HEK293 (cell line): ENCODE results near the gene ZBTB20.

Source experiments
- CTCF ChIA-PET: fragments of 350-600 bp; formaldehyde crosslinking; extraction: SDS; loops from one replicate; lab custom pipeline; 2021; ENCODE audit warnings: antibody characterized with exemption; lab: Yijun Ruan, JAX
- POLR2A ChIA-PET: fragments of 300-600 bp; formaldehyde crosslinking; extraction: SDS; loops from one replicate; lab custom pipeline; 2020; ENCODE audit warnings: antibody characterized with exemption, inconsistent platforms; lab: Yijun Ruan, JAX
- H3K27ac ChIP-seq: fragments of 200-500 bp; sonication (Bioruptor generic); 2 replicates; pipeline ENCODE4 v1.5.1; 2014; ENCODE audit warnings: low read depth, low read length, control low read depth, inconsistent platforms; ENCODE audit errors: extremely low read depth
- H3K36me3 ChIP-seq, 2 experiments: fragments of 200-500 bp in 1 of 2; sonication (Bioruptor generic) in 1 of 2; 1 replicate in 1 of 2; 2 replicates in 1 of 2; pipeline ENCODE4 v1.5.1; 2014 to 2017; ENCODE audit warnings: inconsistent platforms in 2 of 2, low read length in 2 of 2; ENCODE audit not compliant: control insufficient read depth in 2 of 2, insufficient read depth in 1 of 2
- H3K4me1 ChIP-seq: fragments of 200-500 bp; sonication (Bioruptor generic); 2 replicates; pipeline ENCODE4 v1.5.1; 2014; ENCODE audit warnings: mild to moderate bottlenecking, low read length, inconsistent platforms; ENCODE audit not compliant: control insufficient read depth, insufficient read depth
- H3K4me3 ChIP-seq: 2 replicates; pipeline ENCODE4 v1.5.1; 2011; ENCODE audit warnings: low read depth, mild to moderate bottlenecking, control low read depth, low read length, moderate library complexity
- H3K9me3 ChIP-seq: fragments of 200-500 bp; sonication (Bioruptor generic); 2 replicates; pipeline ENCODE4 v1.5.1; 2014; ENCODE audit warnings: low read depth, low read length, inconsistent platforms; ENCODE audit not compliant: control insufficient read depth, insufficient read depth
- CTCF ChIP-seq: fragments of 450-650 bp; formaldehyde crosslinking; IDR thresholded peaks from 2 replicates; pipeline ENCODE4 v1.5.1; 2016; ENCODE audit warnings: missing biosample characterization, missing genetic modification characterization
- KLF9 ChIP-seq: fragments of 450-650 bp; formaldehyde crosslinking; IDR thresholded peaks from 2 replicates; pipeline ENCODE4 v1.5.1; 2016; ENCODE audit warnings: missing biosample characterization, missing genetic modification characterization, low read depth
- SCRT2 ChIP-seq: fragments of 450-650 bp; formaldehyde crosslinking; IDR thresholded peaks from 2 replicates; pipeline ENCODE4 v1.5.1; 2016; ENCODE audit warnings: missing biosample characterization, missing genetic modification characterization
- TSHZ1 ChIP-seq: fragments of 450-650 bp; formaldehyde crosslinking; IDR thresholded peaks from 2 replicates; pipeline ENCODE4 v1.5.1; 2016; ENCODE audit warnings: missing biosample characterization, missing genetic modification characterization, borderline replicate concordance
- ZBTB1 ChIP-seq: fragments of 450-650 bp; formaldehyde crosslinking; IDR thresholded peaks from 2 replicates; pipeline ENCODE4 v1.5.1; 2016; ENCODE audit warnings: missing biosample characterization, missing genetic modification characterization
- ZBTB48 ChIP-seq: fragments of 450-650 bp; formaldehyde crosslinking; IDR thresholded peaks from 2 replicates; pipeline ENCODE4 v1.5.1; 2016; ENCODE audit warnings: missing biosample characterization, missing genetic modification characterization
- ZFP69B ChIP-seq: fragments of 450-650 bp; formaldehyde crosslinking; IDR thresholded peaks from 2 replicates; pipeline ENCODE4 v1.5.1; 2016; ENCODE audit warnings: missing biosample characterization, missing genetic modification characterization
- ZNF174 ChIP-seq: fragments of 450-650 bp; formaldehyde crosslinking; IDR thresholded peaks from 2 replicates; pipeline ENCODE4 v1.5.0; 2017; ENCODE audit warnings: missing biosample characterization, mild to moderate bottlenecking, missing genetic modification characterization
- ZNF19 ChIP-seq: fragments of 450-650 bp; formaldehyde crosslinking; IDR thresholded peaks from 2 replicates; pipeline ENCODE4; 2016; ENCODE audit warnings: missing biosample characterization, missing genetic modification characterization, low read depth
- ZNF266 ChIP-seq: fragments of 450-650 bp; formaldehyde crosslinking; IDR thresholded peaks from 2 replicates; pipeline ENCODE4 v1.5.1; 2016; ENCODE audit warnings: missing biosample characterization, missing genetic modification characterization, low read depth
- ZNF302 ChIP-seq: fragments of 450-650 bp; formaldehyde crosslinking; IDR thresholded peaks from 2 replicates; pipeline ENCODE4 v1.5.1; 2016; ENCODE audit warnings: missing biosample characterization, missing genetic modification characterization, low read depth
- ZNF324 ChIP-seq: fragments of 450-650 bp; formaldehyde crosslinking; IDR thresholded peaks from 2 replicates; pipeline ENCODE4 v1.5.1; 2016; ENCODE audit warnings: missing biosample characterization, missing genetic modification characterization
- ZNF341 ChIP-seq: fragments of 450-650 bp; formaldehyde crosslinking; IDR thresholded peaks from 2 replicates; pipeline ENCODE4; 2016; ENCODE audit warnings: low read depth, missing biosample characterization, missing genetic modification characterization
- ZNF391 ChIP-seq: fragments of 450-650 bp; formaldehyde crosslinking; IDR thresholded peaks from 2 replicates; pipeline ENCODE4 v1.5.1; 2016; ENCODE audit warnings: low read depth, missing biosample characterization, missing genetic modification characterization, borderline replicate concordance
- ZNF623 ChIP-seq: fragments of 450-650 bp; formaldehyde crosslinking; IDR thresholded peaks from 2 replicates; pipeline ENCODE4 v1.5.1; 2016; ENCODE audit warnings: missing biosample characterization, missing genetic modification characterization
- ZNF624 ChIP-seq: fragments of 450-650 bp; formaldehyde crosslinking; IDR thresholded peaks from 2 replicates; pipeline ENCODE4 v1.5.1; 2017; ENCODE audit warnings: missing biosample characterization, missing genetic modification characterization
- ZNF747 ChIP-seq: fragments of 450-650 bp; formaldehyde crosslinking; IDR thresholded peaks from 2 replicates; pipeline ENCODE4 v1.5.1; 2016; ENCODE audit warnings: missing biosample characterization, missing genetic modification characterization
- ZNF785 ChIP-seq: fragments of 450-650 bp; formaldehyde crosslinking; IDR thresholded peaks from 2 replicates; pipeline ENCODE4 v1.5.1; 2016; ENCODE audit warnings: missing biosample characterization, missing genetic modification characterization
- ZNF843 ChIP-seq: fragments of 450-650 bp; formaldehyde crosslinking; IDR thresholded peaks from 2 replicates; pipeline ENCODE4 v1.5.1; 2016; ENCODE audit warnings: missing biosample characterization, missing genetic modification characterization
- ZSCAN5A ChIP-seq: fragments of 450-650 bp; formaldehyde crosslinking; IDR thresholded peaks from 2 replicates; pipeline ENCODE4 v1.5.1; 2016; ENCODE audit warnings: missing biosample characterization, missing genetic modification characterization
- TF ChIP-seq, protein P1 (sequence below): fragments of 450-650 bp; formaldehyde crosslinking; IDR thresholded peaks from 2 replicates; pipeline ENCODE4 v1.5.1; 2017; ENCODE audit warnings: missing biosample characterization, missing genetic modification characterization
- TF ChIP-seq, protein P2 (sequence below): sonication (generic); formaldehyde crosslinking; IDR thresholded peaks from 2 replicates; pipeline ENCODE4 v1.8.1; 2022; ENCODE audit warnings: mild to moderate bottlenecking, moderate library complexity, missing genetic modification reagents

The ZBTB20 gene

DNA sequence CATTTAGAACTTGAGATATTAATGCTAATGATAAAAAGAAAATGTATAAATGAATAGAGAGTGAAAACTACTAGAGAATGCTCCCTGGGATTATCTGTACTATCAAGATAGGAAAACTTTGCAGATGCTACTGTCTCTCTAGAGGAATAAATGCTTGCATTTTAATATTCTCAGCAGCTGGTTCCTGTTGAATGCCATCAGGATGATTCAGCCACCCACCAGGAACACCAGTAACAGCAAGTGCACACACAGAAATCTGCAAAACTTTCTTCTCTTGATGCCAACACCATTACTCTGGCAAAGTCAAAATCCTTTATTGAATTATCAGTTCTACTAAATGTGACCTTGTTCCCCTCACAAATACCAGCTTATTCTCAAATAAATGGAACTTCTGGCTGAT is 704.8 kb downstream of the ZBTB20 start:
- no peak overlapping the region for H3K4me3 ChIP-seq
- no peaks in the 10 kb centered on the region for H3K36me3 ChIP-seq
- H3K4me1 ChIP-seq = no peaks in the 10 kb centered on the region
- TF ChIP-seq SCRT2 (tag by site-specific recombination) (peak; percentile 40; the same call in 1 of the 2 replicates), ZNF747 (tag by site-specific recombination) (no peak), ZNF266 (tag by site-specific recombination) (no peak)
- H3K9me3 ChIP-seq = no peaks in the 10 kb centered on the region
- POLR2A ChIA-PET = no interaction called here
- no peak overlapping the region for H3K27ac ChIP-seq
- CTCF ChIA-PET = no interaction called here

- POLR2A ChIA-PET = no interaction called here
- no peaks in the 10 kb centered on the region for H3K4me1 ChIP-seq
- TF ChIP-seq ZFP69B (tag by site-specific recombination) = no peak
- TF ChIP-seq ZNF785 = no peak
- TF ChIP-seq ZNF391 (tag by site-specific recombination) = no peak
- no peak for TF ChIP-seq CTCF (tag by site-specific recombination)
- no peak for TF ChIP-seq ZNF174
- no peak for TF ChIP-seq ZBTB48 (tag by site-specific recombination)
- TF ChIP-seq ZNF341 = no peak
- no peak for TF ChIP-seq ZSCAN5A (tag by site-specific recombination)
- no peak for TF ChIP-seq ZNF624 (tag by site-specific recombination)
- TF ChIP-seq ZNF302 = no peak
- TF ChIP-seq KLF9 = no peak
- TF ChIP-seq ZNF843 (tag by site-specific recombination) = no peak
- no peak overlapping the region for H3K27ac ChIP-seq
- no peaks in the 10 kb centered on the region for H3K9me3 ChIP-seq
- H3K36me3 ChIP-seq = no peaks in the 10 kb centered on the region
- CTCF ChIA-PET = no interaction called here
- no peak overlapping the region for H3K4me3 ChIP-seq
Measured at GRCh38 chr3:114441386-114441785, 705.7 kb downstream of the ZBTB20 start.

DNA sequence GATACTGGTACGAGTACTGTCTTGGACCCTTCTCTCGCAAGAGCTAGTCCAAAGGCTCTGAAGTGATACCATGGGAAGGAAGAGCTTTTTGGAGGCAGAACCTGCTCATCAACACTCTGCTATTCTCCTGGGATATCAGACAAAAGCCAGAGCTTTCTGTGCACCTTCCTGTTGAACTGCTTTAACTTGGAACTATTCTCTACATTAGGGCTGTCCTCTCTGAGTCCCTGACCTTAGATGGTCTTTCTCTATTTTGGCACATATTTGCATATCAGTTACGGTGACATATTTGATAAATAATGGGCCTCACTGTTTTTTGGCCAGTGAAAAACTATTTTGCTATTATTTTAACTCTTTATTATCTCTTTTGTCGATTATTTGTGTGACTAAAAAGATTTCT is 706.4 kb downstream of the ZBTB20 start:
- CTCF ChIA-PET = interaction anchor here (0.6 to 2.2 kb wide), 2 partner anchors 21 to 1344 kb away, joined by 4 to 9 read pairs; no protein-coding TSS in a partner anchor
- POLR2A ChIA-PET = no interaction called here
- no peak overlapping the region for H3K4me3 ChIP-seq
- H3K9me3 ChIP-seq = no peaks in the 10 kb centered on the region
- no peaks in the 10 kb centered on the region for H3K4me1 ChIP-seq
- H3K36me3 ChIP-seq = no peaks in the 10 kb centered on the region
- no peak overlapping the region for H3K27ac ChIP-seq
- no peak for TF ChIP-seq ZNF341
- no peak for TF ChIP-seq ZNF324 (tag by site-specific recombination)
- TF ChIP-seq, protein P1, sequence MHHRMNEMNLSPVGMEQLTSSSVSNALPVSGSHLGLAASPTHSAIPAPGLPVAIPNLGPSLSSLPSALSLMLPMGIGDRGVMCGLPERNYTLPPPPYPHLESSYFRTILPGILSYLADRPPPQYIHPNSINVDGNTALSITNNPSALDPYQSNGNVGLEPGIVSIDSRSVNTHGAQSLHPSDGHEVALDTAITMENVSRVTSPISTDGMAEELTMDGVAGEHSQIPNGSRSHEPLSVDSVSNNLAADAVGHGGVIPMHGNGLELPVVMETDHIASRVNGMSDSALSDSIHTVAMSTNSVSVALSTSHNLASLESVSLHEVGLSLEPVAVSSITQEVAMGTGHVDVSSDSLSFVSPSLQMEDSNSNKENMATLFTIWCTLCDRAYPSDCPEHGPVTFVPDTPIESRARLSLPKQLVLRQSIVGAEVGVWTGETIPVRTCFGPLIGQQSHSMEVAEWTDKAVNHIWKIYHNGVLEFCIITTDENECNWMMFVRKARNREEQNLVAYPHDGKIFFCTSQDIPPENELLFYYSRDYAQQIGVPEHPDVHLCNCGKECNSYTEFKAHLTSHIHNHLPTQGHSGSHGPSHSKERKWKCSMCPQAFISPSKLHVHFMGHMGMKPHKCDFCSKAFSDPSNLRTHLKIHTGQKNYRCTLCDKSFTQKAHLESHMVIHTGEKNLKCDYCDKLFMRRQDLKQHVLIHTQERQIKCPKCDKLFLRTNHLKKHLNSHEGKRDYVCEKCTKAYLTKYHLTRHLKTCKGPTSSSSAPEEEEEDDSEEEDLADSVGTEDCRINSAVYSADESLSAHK = no peak
- TF ChIP-seq, protein P2, sequence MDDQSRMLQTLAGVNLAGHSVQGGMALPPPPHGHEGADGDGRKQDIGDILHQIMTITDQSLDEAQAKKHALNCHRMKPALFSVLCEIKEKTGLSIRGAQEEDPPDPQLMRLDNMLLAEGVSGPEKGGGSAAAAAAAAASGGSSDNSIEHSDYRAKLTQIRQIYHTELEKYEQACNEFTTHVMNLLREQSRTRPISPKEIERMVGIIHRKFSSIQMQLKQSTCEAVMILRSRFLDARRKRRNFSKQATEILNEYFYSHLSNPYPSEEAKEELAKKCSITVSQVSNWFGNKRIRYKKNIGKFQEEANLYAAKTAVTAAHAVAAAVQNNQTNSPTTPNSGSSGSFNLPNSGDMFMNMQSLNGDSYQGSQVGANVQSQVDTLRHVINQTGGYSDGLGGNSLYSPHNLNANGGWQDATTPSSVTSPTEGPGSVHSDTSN = no peak
- no peak for TF ChIP-seq ZNF623 (tag by site-specific recombination)
- TF ChIP-seq ZNF19 (tag by site-specific recombination) = no peak
- no peak for TF ChIP-seq TSHZ1 (tag by site-specific recombination)
- TF ChIP-seq ZBTB1 (tag by site-specific recombination) = no peak
